Measurements from ENCODE around the gene CEP170. TPM values are rescaled to one million over a fixed set of nuclear protein-coding genes. Genes with fewer than 3 reads are reported as not detected.

The CEP170 gene
- total RNA-seq, result 67.2 and 76.3 TPM in 2 replicates

GRCh38 chr1:243254927-243255790 lies at the start of gene CEP170:
TSS of gene CEP170 (minus strand) at chr1:243255281. CDS start at chr1:243225280, 30,001 bp downstream.

DNA sequence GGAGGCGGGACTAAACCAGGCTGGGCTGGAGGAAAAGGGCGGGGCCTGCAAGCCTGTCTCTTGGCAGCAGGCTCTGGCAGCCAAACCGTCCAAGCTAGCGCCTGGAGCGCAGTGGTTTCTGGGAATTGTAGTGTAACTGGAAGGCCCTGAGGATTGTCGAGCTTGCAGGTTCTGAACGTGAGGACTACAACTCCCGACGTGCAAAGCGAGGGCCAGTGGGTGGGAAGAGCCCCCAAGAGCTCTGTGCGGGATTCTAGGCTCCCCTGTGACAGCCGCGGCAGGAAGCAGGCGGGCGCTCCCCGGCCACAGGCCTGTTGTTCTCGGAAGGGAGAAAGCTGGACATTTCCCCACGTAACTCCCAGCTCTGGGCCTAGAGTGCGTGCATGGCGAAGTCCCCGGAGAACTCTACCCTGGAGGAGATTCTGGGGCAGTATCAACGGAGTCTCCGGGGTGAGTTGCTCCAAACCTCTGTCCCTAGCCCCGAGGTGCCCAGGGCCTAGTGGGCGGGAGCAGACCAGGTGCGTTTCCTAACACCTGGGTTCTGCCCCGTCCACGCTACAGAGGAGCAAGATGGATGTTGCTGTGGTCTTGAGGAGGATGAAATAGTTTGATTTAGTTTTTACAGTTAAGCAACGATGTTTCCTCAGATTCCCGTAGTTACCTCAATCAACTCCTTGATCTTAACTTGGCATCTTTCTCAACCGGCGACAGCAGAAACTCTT lies 871 bp upstream of the CEP170 start, which contains the start of gene SDCCAG8:
Gene SDCCAG8 (plus strand): TSS at position 251 of the 722 bp plus-strand sequence. CDS start 133 bp downstream, at position 384.

Other genes starting within 250 kb of the CEP170 start
- 21.0 and 23.1 TPM in 2 replicates for gene SDCCAG8, start 760 bp upstream of the CEP170 start, total RNA-seq